HepG2 (cell line): Measurements from ENCODE around the gene CILP2.

Source experiments
- CBX2 ChIP-seq, 2 experiments: fragments of 200-600 bp in 1 of 2; sonication (generic); formaldehyde crosslinking in 1 of 2; IDR thresholded peaks; 2 replicates each; pipeline versions ENCODE4 v1.7.0 to v1.8.1; 2018 to 2022; ENCODE audit warnings: low read depth in 2 of 2, low read length in 1 of 2, mild to moderate bottlenecking in 1 of 2, missing genetic modification reagents in 1 of 2
- ELF1 ChIP-seq: sonication (generic); formaldehyde crosslinking; IDR thresholded peaks from 2 replicates; pipeline ENCODE4 v1.4.0; 2020; ENCODE audit warnings: missing genetic modification reagents
- ETV5 ChIP-seq: IDR thresholded peaks from 2 replicates; pipeline ENCODE4 v1.6.1; 2018; ENCODE audit warnings: missing biosample characterization, missing genetic modification reagents, inconsistent platforms, borderline replicate concordance
- HCFC1 ChIP-seq: fragments of 150-350 bp; IDR thresholded peaks from 2 replicates; pipeline ENCODE4 v1.6.1; 2014; ENCODE audit warnings: low read depth, low read length
- MED1 ChIP-seq: sonication (generic); formaldehyde crosslinking; IDR thresholded peaks from 2 replicates; pipeline ENCODE4 v1.4.0; 2020; ENCODE audit warnings: missing genetic modification reagents
- SALL2 ChIP-seq: sonication (generic); formaldehyde crosslinking; IDR thresholded peaks from 2 replicates; pipeline ENCODE4 v1.8.1; 2023; ENCODE audit warnings: mild to moderate bottlenecking, missing genetic modification reagents, inconsistent platforms
- SMARCC2 ChIP-seq: fragments of 450-650 bp; IDR thresholded peaks from 2 replicates; pipeline ENCODE4 v1.6.1; 2017; ENCODE audit warnings: antibody characterized with exemption, mild to moderate bottlenecking
- ZNF547 ChIP-seq: sonication (generic); formaldehyde crosslinking; IDR thresholded peaks from 2 replicates; pipeline ENCODE4 v1.5.1; 2020; ENCODE audit warnings: mild to moderate bottlenecking, missing genetic modification reagents
- ZNF552 ChIP-seq: sonication (generic); formaldehyde crosslinking; IDR thresholded peaks from 2 replicates; pipeline ENCODE4 v1.9.0; 2022; ENCODE audit warnings: missing genetic modification reagents, mild to moderate bottlenecking, borderline replicate concordance
- TF ChIP-seq, protein P1 (sequence below): sonication (generic); formaldehyde crosslinking; IDR thresholded peaks from 2 replicates; pipeline ENCODE4 v1.5.0; 2020; ENCODE audit warnings: missing genetic modification reagents
- TF ChIP-seq, protein P2 (sequence below): sonication (generic); formaldehyde crosslinking; IDR thresholded peaks from 2 replicates; pipeline ENCODE4 v1.5.0; 2020; ENCODE audit warnings: mild to moderate bottlenecking, missing genetic modification reagents, moderate library complexity
- TF ChIP-seq, protein P3 (sequence below): IDR thresholded peaks from 2 replicates; pipeline ENCODE4 v1.6.1; 2012; ENCODE audit warnings: inconsistent platforms
- TF ChIP-seq, protein P4 (sequence below): sonication (generic); formaldehyde crosslinking; IDR thresholded peaks from 2 replicates; pipeline ENCODE4 v1.5.0; 2020; ENCODE audit warnings: missing genetic modification reagents

DNA sequence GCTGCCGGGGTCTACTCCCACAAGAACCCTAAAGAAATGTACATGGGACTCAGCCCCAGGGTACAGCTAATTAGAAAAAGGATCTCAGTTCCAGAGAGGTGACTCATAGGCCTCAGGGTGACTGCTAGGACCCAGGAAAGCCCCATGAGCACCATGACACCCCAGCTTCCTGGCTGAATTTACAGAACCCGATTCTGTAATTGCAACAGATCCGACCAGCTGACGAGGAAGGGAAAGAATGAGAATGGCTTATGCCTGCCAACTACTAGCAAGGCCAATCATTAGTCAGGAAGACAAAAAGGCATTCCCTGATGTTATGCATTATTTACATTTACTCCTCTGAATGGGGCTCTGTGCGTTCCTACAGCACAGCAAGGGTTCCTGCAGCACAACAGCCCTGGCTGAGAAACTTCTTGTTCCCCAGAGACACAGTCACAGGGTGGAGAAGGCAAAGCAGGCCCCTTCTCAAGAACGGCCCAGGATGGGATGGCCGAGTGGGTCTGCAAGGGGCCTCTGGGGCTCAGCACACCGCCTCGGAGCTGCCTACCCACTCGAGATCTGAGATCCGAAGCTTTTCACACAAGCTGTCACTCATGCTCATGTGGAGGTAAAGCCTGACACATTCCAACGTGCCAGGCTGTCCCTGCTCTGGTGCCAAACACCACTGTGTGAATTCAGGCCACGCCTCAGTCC is 53.2 kb downstream of the CILP2 start:
- TF ChIP-seq MED1 (CRISPR knock-in tag) (no peak), SALL2 (no peak), HCFC1 (no peak), ETV5 (no peak), ZNF547 (no peak), CBX2 (IDR thresholded peaks at IDR 0.05; ENCODE audit: low read depth, low read length) (no peak), CBX2 (CRISPR knock-in tag; IDR thresholded peaks at IDR 0.05; ENCODE audit: low read depth) (no peak), ELF1 (CRISPR knock-in tag) (no peak), SMARCC2 (no peak), ZNF552 (CRISPR knock-in tag) (no peak)
- TF ChIP-seq, protein P1, sequence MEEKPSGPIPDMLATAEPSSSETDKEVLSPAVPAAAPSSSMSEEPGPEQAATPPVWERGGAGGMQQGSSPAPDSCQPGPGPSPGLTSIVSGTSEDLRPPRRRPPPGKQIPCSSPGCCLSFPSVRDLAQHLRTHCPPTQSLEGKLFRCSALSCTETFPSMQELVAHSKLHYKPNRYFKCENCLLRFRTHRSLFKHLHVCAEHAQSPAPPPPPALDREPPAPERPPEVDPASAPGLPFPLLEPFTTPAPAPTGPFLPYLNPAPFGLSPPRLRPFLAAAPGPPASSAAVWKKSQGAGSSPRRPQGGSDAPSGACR (CRISPR knock-in tag) = no peak
- TF ChIP-seq, protein P2, sequence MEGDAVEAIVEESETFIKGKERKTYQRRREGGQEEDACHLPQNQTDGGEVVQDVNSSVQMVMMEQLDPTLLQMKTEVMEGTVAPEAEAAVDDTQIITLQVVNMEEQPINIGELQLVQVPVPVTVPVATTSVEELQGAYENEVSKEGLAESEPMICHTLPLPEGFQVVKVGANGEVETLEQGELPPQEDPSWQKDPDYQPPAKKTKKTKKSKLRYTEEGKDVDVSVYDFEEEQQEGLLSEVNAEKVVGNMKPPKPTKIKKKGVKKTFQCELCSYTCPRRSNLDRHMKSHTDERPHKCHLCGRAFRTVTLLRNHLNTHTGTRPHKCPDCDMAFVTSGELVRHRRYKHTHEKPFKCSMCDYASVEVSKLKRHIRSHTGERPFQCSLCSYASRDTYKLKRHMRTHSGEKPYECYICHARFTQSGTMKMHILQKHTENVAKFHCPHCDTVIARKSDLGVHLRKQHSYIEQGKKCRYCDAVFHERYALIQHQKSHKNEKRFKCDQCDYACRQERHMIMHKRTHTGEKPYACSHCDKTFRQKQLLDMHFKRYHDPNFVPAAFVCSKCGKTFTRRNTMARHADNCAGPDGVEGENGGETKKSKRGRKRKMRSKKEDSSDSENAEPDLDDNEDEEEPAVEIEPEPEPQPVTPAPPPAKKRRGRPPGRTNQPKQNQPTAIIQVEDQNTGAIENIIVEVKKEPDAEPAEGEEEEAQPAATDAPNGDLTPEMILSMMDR (CRISPR knock-in tag) = no peak
- TF ChIP-seq, protein P3, sequence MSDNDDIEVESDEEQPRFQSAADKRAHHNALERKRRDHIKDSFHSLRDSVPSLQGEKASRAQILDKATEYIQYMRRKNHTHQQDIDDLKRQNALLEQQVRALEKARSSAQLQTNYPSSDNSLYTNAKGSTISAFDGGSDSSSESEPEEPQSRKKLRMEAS = no peak
- TF ChIP-seq, protein P4, sequence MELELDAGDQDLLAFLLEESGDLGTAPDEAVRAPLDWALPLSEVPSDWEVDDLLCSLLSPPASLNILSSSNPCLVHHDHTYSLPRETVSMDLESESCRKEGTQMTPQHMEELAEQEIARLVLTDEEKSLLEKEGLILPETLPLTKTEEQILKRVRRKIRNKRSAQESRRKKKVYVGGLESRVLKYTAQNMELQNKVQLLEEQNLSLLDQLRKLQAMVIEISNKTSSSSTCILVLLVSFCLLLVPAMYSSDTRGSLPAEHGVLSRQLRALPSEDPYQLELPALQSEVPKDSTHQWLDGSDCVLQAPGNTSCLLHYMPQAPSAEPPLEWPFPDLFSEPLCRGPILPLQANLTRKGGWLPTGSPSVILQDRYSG (CRISPR knock-in tag) = no peak
